ENCODE measurements around the gene LACTB. TPM values are rescaled to one million over a fixed set of nuclear protein-coding genes. Genes with fewer than 3 reads are reported as not detected.

The LACTB gene
- total RNA-seq (2021) (4.4 and 5.4 TPM in 2 replicates), Bru-seq, nascent RNA (percentile 48 among the genes with signal in this experiment), BruChase-seq, experiment 1, labeled RNA remaining after a 2-hour chase (percentile 53 among the genes with signal in this experiment), BruChase-seq, experiment 2, labeled RNA remaining after a 6-hour chase (percentile 53 among the genes with signal in this experiment)
- long read RNA-seq, transcript LACTB-201 (6 exons, 1,972 nt), result major isoform, 5 of 15 reads
- long read RNA-seq, partial matches to known transcripts, result 4 of 15 reads
- long read RNA-seq, other reads (novel, unspliced or antisense), result 2 of 15 reads

GRCh38 chr15:63121382-63122001, at the start of gene LACTB:
Gene LACTB, plus strand, starts transcription at chr15:63121861. Its CDS starts 11 bp downstream, at chr15:63121872.
- peak within 1 kb of the TSS; percentile 37 for H3K27ac ChIP-seq (ENCODE audit: low read depth, low read length, poor library complexity, severe bottlenecking)
- no peaks in the 10 kb centered on the region for H3K27me3 ChIP-seq (replicated peaks; ENCODE audit: insufficient read depth, low read depth, low read length, poor library complexity)
- ChIA-PET POLR2A (ENCODE audit: low non-redundant PET) (no interaction called here), CTCF (no interaction called here)
- H3K4me3 ChIP-seq (ENCODE audit: low read depth, low read length, poor library complexity, severe bottlenecking), result peak within 1 kb of the TSS; percentile 98
- H3K36me3 ChIP-seq (ENCODE audit: insufficient read depth, low read length, poor library complexity, severe bottlenecking), result no peaks in the 10 kb centered on the region
- H3K9me3 ChIP-seq (ENCODE audit: low read depth, low read length, poor library complexity, severe bottlenecking), result peaks cover 3% of the 10 kb centered on the region
- no peak for TF ChIP-seq CTCF (conservative IDR thresholded peaks at IDR 0.05; ENCODE audit: low read depth, low read length)
- TF ChIP-seq EZH2 (IDR thresholded peaks at IDR 0.05; ENCODE audit: borderline replicate concordance, low read depth, low read length, poor library complexity, severe bottlenecking), result no peak
- no peaks in the 10 kb centered on the region for H3K4me1 ChIP-seq (ENCODE audit: insufficient read depth, low read length, poor library complexity, severe bottlenecking)
- intact Hi-C loops (cut with micrococcal nuclease; ENCODE audit: unreplicated experiment), result no loop called here
- peak; percentile 92 for DNase-seq (ENCODE audit: low spot score)
- BruUV-seq (replicated peaks), result no TSS peak

- no peaks in the 10 kb centered on the region for H3K4me1 ChIP-seq (ENCODE audit: insufficient read depth, low read length, poor library complexity, severe bottlenecking)
- H3K9me3 ChIP-seq (ENCODE audit: low read depth, low read length, poor library complexity, severe bottlenecking), result no peaks in the 10 kb centered on the region
- ChIA-PET CTCF (no interaction called here), POLR2A (ENCODE audit: low non-redundant PET) (no interaction called here)
- H3K27me3 ChIP-seq (replicated peaks; ENCODE audit: insufficient read depth, low read depth, low read length, poor library complexity), result no peaks in the 10 kb centered on the region
- intact Hi-C loops (cut with micrococcal nuclease; ENCODE audit: unreplicated experiment), result no loop called here
- no TSS peak for BruUV-seq (replicated peaks)
- H3K27ac ChIP-seq (ENCODE audit: low read depth, low read length, poor library complexity, severe bottlenecking), result no peak overlapping the region
- no peaks in the 10 kb centered on the region for H3K36me3 ChIP-seq (ENCODE audit: insufficient read depth, low read length, poor library complexity, severe bottlenecking)
- TF ChIP-seq EZH2 (IDR thresholded peaks at IDR 0.05; ENCODE audit: borderline replicate concordance, low read depth, low read length, poor library complexity, severe bottlenecking) (no peak), CTCF (conservative IDR thresholded peaks at IDR 0.05; ENCODE audit: low read depth, low read length) (no peak)
- no peak overlapping the region for H3K4me3 ChIP-seq (ENCODE audit: low read depth, low read length, poor library complexity, severe bottlenecking)
- DNase-seq (ENCODE audit: low spot score), result no peak
Observed at GRCh38 chr15:63072023-63072650, 49.5 kb upstream of the LACTB start.

GRCh38 chr15:63072809-63073277, 48.8 kb upstream of the LACTB start:
- intact Hi-C loops (cut with micrococcal nuclease; ENCODE audit: unreplicated experiment), result no loop called here
- Histone ChIP-seq H3K27me3 (replicated peaks; ENCODE audit: insufficient read depth, low read depth, low read length, poor library complexity) (no peaks in the 10 kb centered on the region), H3K9me3 (ENCODE audit: low read depth, low read length, poor library complexity, severe bottlenecking) (no peaks in the 10 kb centered on the region), H3K36me3 (ENCODE audit: insufficient read depth, low read length, poor library complexity, severe bottlenecking) (no peaks in the 10 kb centered on the region), H3K4me1 (ENCODE audit: insufficient read depth, low read length, poor library complexity, severe bottlenecking) (no peaks in the 10 kb centered on the region), H3K4me3 (ENCODE audit: low read depth, low read length, poor library complexity, severe bottlenecking) (no peak overlapping the region), H3K27ac (ENCODE audit: low read depth, low read length, poor library complexity, severe bottlenecking) (no peak overlapping the region)
- no peak for DNase-seq (ENCODE audit: low spot score)
- ChIA-PET POLR2A (ENCODE audit: low non-redundant PET) (no interaction called here), CTCF (no interaction called here)
- no TSS peak for BruUV-seq (replicated peaks)
- TF ChIP-seq EZH2 (IDR thresholded peaks at IDR 0.05; ENCODE audit: borderline replicate concordance, low read depth, low read length, poor library complexity, severe bottlenecking), result no peak
- no peak for TF ChIP-seq CTCF (conservative IDR thresholded peaks at IDR 0.05; ENCODE audit: low read depth, low read length)

Data from A673 (cell line).